Neural cell (in vitro differentiated cells): ENCODE measurements around the gene CNOT9. TPM values are rescaled to one million over a fixed set of nuclear protein-coding genes. Genes with fewer than 3 reads are reported as not detected.

Source experiments
- H2AFZ ChIP-seq: fragments of 200-600, 300-800 bp; sonication (generic), shearing (Covaris generic); 2 replicates; pipeline ENCODE4 v1.6.0; 2014; ENCODE audit warnings: low read depth, mild to moderate bottlenecking, antibody characterized with exemption, low read length, moderate library complexity
- H3F3A ChIP-seq: fragments of 200-600 bp; shearing (Covaris generic); 2 replicates; pipeline ENCODE4 v1.6.1; 2016; ENCODE audit warnings: mild to moderate bottlenecking, moderate library complexity, mixed read lengths, antibody characterized with exemption, low read length; ENCODE audit not compliant: insufficient read depth, poor library complexity, severe bottlenecking
- H3K27ac ChIP-seq: fragments of 200-600, 300-800 bp; sonication (generic), shearing (Covaris generic); 2 replicates; pipeline ENCODE4 v1.5.1; 2014; ENCODE audit warnings: mild to moderate bottlenecking, low read length, moderate library complexity
- H3K27me3 ChIP-seq: fragments of 300-800, 200-600 bp; sonication (generic), shearing (Covaris generic); 2 replicates; pipeline ENCODE4 v1.6.0; 2014; ENCODE audit warnings: mild to moderate bottlenecking, low read depth, low read length, moderate library complexity; ENCODE audit not compliant: insufficient read depth
- H3K36me3 ChIP-seq: fragments of 300-800, 200-600 bp; sonication (generic), shearing (Covaris generic); 2 replicates; pipeline ENCODE4 v1.5.1; 2014; ENCODE audit warnings: mild to moderate bottlenecking, antibody characterized with exemption, low read length, moderate library complexity; ENCODE audit not compliant: insufficient read depth
- H3K4me2 ChIP-seq: fragments of 300-800, 200-600 bp; sonication (generic), shearing (Covaris generic); 2 replicates; pipeline ENCODE4 v1.6.0; 2014; ENCODE audit warnings: mild to moderate bottlenecking, low read length
- H3K4me3 ChIP-seq: fragments of 300-800, 200-600 bp; sonication (generic), shearing (Covaris generic); 2 replicates; pipeline ENCODE4 v1.5.1; 2014; ENCODE audit warnings: mild to moderate bottlenecking, low read length, moderate library complexity
- H3K79me2 ChIP-seq: fragments of 200-600 bp; shearing (Covaris generic); replicated peaks from 2 replicates; pipeline ENCODE4 v1.6.0; 2014; ENCODE audit warnings: mild to moderate bottlenecking, low read length, moderate library complexity; ENCODE audit not compliant: insufficient read depth
- H3K9ac ChIP-seq: fragments of 300-800, 200-600 bp; sonication (generic), shearing (Covaris generic); 2 replicates; pipeline ENCODE4 v1.6.1; 2016; ENCODE audit warnings: mild to moderate bottlenecking, low read length, mixed read lengths
- H3K9me2 ChIP-seq: fragments of 200-600 bp; shearing (Covaris generic); 2 replicates; pipeline ENCODE4 v1.6.1; 2016; ENCODE audit warnings: mild to moderate bottlenecking, low read length, mixed read lengths; ENCODE audit not compliant: insufficient read depth
- H3K9me3 ChIP-seq: fragments of 200-600, 300-800 bp; sonication (generic), shearing (Covaris generic); 2 replicates; pipeline ENCODE4 v1.6.1; 2016; ENCODE audit warnings: mild to moderate bottlenecking, mixed run types, low read length, moderate library complexity, mixed read lengths
- H4K20me1 ChIP-seq: fragments of 200-600 bp; shearing (Covaris generic); 2 replicates; pipeline ENCODE4 v1.6.1; 2016; ENCODE audit warnings: mild to moderate bottlenecking, mixed run types; ENCODE audit not compliant: insufficient read depth
- CTCF ChIP-seq: fragments of 450-650 bp; IDR thresholded peaks from 2 replicates; pipeline ENCODE4 v1.5.1; 2014; ENCODE audit warnings: antibody characterized with exemption, mild to moderate bottlenecking, moderate library complexity; ENCODE audit not compliant: poor library complexity, severe bottlenecking
- EP300 ChIP-seq: fragments of 450-650 bp; conservative IDR thresholded peaks from 2 replicates; pipeline ENCODE4 v1.6.1; 2014; ENCODE audit warnings: antibody characterized with exemption, mild to moderate bottlenecking, moderate library complexity; ENCODE audit not compliant: poor library complexity, severe bottlenecking
- EZH2 ChIP-seq: fragments of 200-600, 300-800 bp; shearing (Covaris generic), sonication (generic); IDR thresholded peaks from 2 replicates; pipeline ENCODE4 v1.6.1; 2014; ENCODE audit warnings: antibody characterized with exemption, low read length, borderline replicate concordance, mild to moderate bottlenecking; ENCODE audit not compliant: insufficient read depth, poor library complexity, severe bottlenecking
- MXI1 ChIP-seq: fragments of 450-650 bp; conservative IDR thresholded peaks from 2 replicates; pipeline ENCODE4 v1.6.1; 2014; ENCODE audit warnings: antibody characterized with exemption, mild to moderate bottlenecking; ENCODE audit not compliant: poor library complexity, severe bottlenecking
- POLR2AphosphoS5 ChIP-seq: IDR thresholded peaks from 2 replicates; pipeline ENCODE4 v1.6.1; 2012
- RAD21 ChIP-seq: fragments of 450-650 bp; conservative IDR thresholded peaks from 2 replicates; pipeline ENCODE4 v1.6.1; 2014; ENCODE audit warnings: antibody characterized with exemption, mild to moderate bottlenecking, moderate library complexity
- REST ChIP-seq: IDR thresholded peaks from 2 replicates; pipeline ENCODE4 v1.6.1; 2012; ENCODE audit warnings: borderline replicate concordance
- SMC3 ChIP-seq: fragments of 450-650 bp; conservative IDR thresholded peaks from 2 replicates; pipeline ENCODE4 v1.6.1; 2014; ENCODE audit warnings: antibody characterized with exemption, mild to moderate bottlenecking, moderate library complexity; ENCODE audit not compliant: poor library complexity
- TAF1 ChIP-seq: IDR thresholded peaks from 2 replicates; pipeline ENCODE4 v1.6.1; 2012; ENCODE audit warnings: low read depth
- polyA plus RNA-seq: library from polyadenylated mRNA; depleted of rRNA; stranded (reverse); fragments of >200 nt; gene quantifications from 2 replicates; pipeline ENCODE4 v1.2.3, GENCODE V29; 2014

CNOT9 gene
- polyA plus RNA-seq, 1 donor from 2014 or later: 72.1 TPM

GRCh38 chr2:218605432-218605831 lies 36.8 kb downstream of the CNOT9 start:
- no peak for TF ChIP-seq POLR2AphosphoS5
- TF ChIP-seq CTCF: no peak
- no peak for TF ChIP-seq TAF1
- no peak for TF ChIP-seq MXI1
- H3K36me3 ChIP-seq: no peaks in the 10 kb centered on the region
- no peaks in the 10 kb centered on the region for H3K79me2 ChIP-seq
- H3K9ac ChIP-seq: no peak overlapping the region
- H3K9me3 ChIP-seq: no peaks in the 10 kb centered on the region
- no peaks in the 10 kb centered on the region for H3K27me3 ChIP-seq
- no peak overlapping the region for H3K27ac ChIP-seq
- H4K20me1 ChIP-seq: no peaks in the 10 kb centered on the region
- no peak overlapping the region for H3K4me3 ChIP-seq
- H2AFZ ChIP-seq: no peak overlapping the region
- H3F3A ChIP-seq: no peaks in the 10 kb centered on the region
- H3K4me2 ChIP-seq: no peak overlapping the region
- no peaks in the 10 kb centered on the region for H3K9me2 ChIP-seq

- Histone ChIP-seq H3K4me3 (no peak within 1 kb of the TSS), H2AFZ (no peak within 1 kb of the TSS), H3K9ac (no peak within 1 kb of the TSS), H3K79me2 (no peaks in the 10 kb centered on the region), H3K9me2 (no peaks in the 10 kb centered on the region), H3K36me3 (no peaks in the 10 kb centered on the region), H3F3A (no peaks in the 10 kb centered on the region), H4K20me1 (no peaks in the 10 kb centered on the region), H3K9me3 (no peaks in the 10 kb centered on the region), H3K27me3 (no peaks in the 10 kb centered on the region), H3K4me2 (no peak within 1 kb of the TSS), H3K27ac (no peak within 1 kb of the TSS)
- TF ChIP-seq EP300 (no peak), CTCF (no peak), POLR2AphosphoS5 (no peak), MXI1 (no peak), RAD21 (no peak)
Observed at GRCh38 chr2:218607436-218608115, 38.9 kb downstream of the CNOT9 start, which contains the start of gene PLCD4. TSS of gene PLCD4 (plus strand) at chr2:218607899. CDS start at chr2:218615740, 7,841 bp downstream.

GRCh38 chr2:218615868-218616315 lies 47.3 kb downstream of the CNOT9 start:
- no peak overlapping the region for H3K27ac ChIP-seq
- no peak overlapping the region for H3K4me3 ChIP-seq
- no peak for TF ChIP-seq SMC3
- no peak for TF ChIP-seq EZH2
- TF ChIP-seq POLR2AphosphoS5: no peak
- no peak for TF ChIP-seq RAD21
- TF ChIP-seq MXI1: no peak
- TF ChIP-seq EP300: no peak
- TF ChIP-seq REST: no peak
- no peak for TF ChIP-seq TAF1
- TF ChIP-seq CTCF: no peak
- H3K27me3 ChIP-seq: no peaks in the 10 kb centered on the region
- no peak overlapping the region for H3K4me2 ChIP-seq
- no peaks in the 10 kb centered on the region for H3K79me2 ChIP-seq
- no peaks in the 10 kb centered on the region for H3F3A ChIP-seq
- no peak overlapping the region for H3K9ac ChIP-seq
- no peaks in the 10 kb centered on the region for H4K20me1 ChIP-seq
- H3K36me3 ChIP-seq: no peaks in the 10 kb centered on the region
- H2AFZ ChIP-seq: no peak overlapping the region
- no peaks in the 10 kb centered on the region for H3K9me2 ChIP-seq
- no peaks in the 10 kb centered on the region for H3K9me3 ChIP-seq
